Measurements from ENCODE around the gene PTPN12.
A peak's percentile ranks its signal among the peaks of the same experiment; 100 is the strongest.

The PTPN12 gene

GRCh38 chr7:77667459-77668086 lies 130.5 kb downstream of the PTPN12 start:
- peak; percentile 22 for DNase-seq

- DNase-seq = no peak
These were observed 137.8 kb downstream of the PTPN12 start for GRCh38 chr7:77674878-77675277.

GRCh38 chr7:77679608-77680007 lies 142.5 kb downstream of the PTPN12 start:
- DNase-seq = no peak

GRCh38 chr7:77680266-77680665 lies 143.2 kb downstream of the PTPN12 start:
- DNase-seq = no peak

GRCh38 chr7:77684030-77684429 lies 146.9 kb downstream of the PTPN12 start:
- DNase-seq = no peak

GRCh38 chr7:77685233-77685632 lies 148.1 kb downstream of the PTPN12 start:
- no peak for DNase-seq

- DNase-seq = no peak
These were observed 150.1 kb downstream of the PTPN12 start for GRCh38 chr7:77687100-77687746.

- no peak for DNase-seq
These were observed 150.7 kb downstream of the PTPN12 start for GRCh38 chr7:77687747-77688144.
